HepG2 (cell line): ENCODE measurements around the gene BHLHE23. TPM values are rescaled to one million over a fixed set of nuclear protein-coding genes. Genes with fewer than 3 reads are reported as not detected.
A peak's percentile ranks its signal among the peaks of the same experiment; 100 is the strongest.

Experiments
- CENPX ChIP-seq: sonication (generic); formaldehyde crosslinking; IDR thresholded peaks from 2 replicates; pipeline ENCODE4 v1.9.0; 2021; ENCODE audit warnings: mild to moderate bottlenecking, missing genetic modification reagents, moderate library complexity
- E2F2 ChIP-seq: sonication (generic); formaldehyde crosslinking; IDR thresholded peaks from 2 replicates; pipeline ENCODE4 v1.4.0; 2020; ENCODE audit warnings: missing genetic modification reagents, borderline replicate concordance
- FIP1L1 ChIP-seq: fragments of 200-400 bp; formaldehyde crosslinking; IDR thresholded peaks from 2 replicates; pipeline ENCODE4 v1.6.1; 2018; ENCODE audit warnings: low read depth, mild to moderate bottlenecking, low read length, moderate library complexity, borderline replicate concordance; ENCODE audit not compliant: insufficient read depth
- HDAC1 ChIP-seq: sonication (generic); formaldehyde crosslinking; IDR thresholded peaks from 2 replicates; pipeline ENCODE4 v1.5.1; 2020; ENCODE audit warnings: mild to moderate bottlenecking, missing genetic modification reagents
- HOXD1 ChIP-seq: sonication (generic); formaldehyde crosslinking; IDR thresholded peaks from 2 replicates; pipeline ENCODE4 v1.5.0; 2020; ENCODE audit warnings: missing genetic modification reagents
- IRX3 ChIP-seq: sonication (generic); formaldehyde crosslinking; IDR thresholded peaks from 2 replicates; pipeline ENCODE4 v1.8.1; 2023; ENCODE audit warnings: mild to moderate bottlenecking, low read depth, missing genetic modification reagents, borderline replicate concordance
- JARID2 ChIP-seq: sonication (generic); formaldehyde crosslinking; IDR thresholded peaks from 2 replicates; pipeline ENCODE4 v1.8.1; 2023; ENCODE audit warnings: missing genetic modification reagents, inconsistent platforms; ENCODE audit not compliant: insufficient replicate concordance
- KDM1A ChIP-seq: IDR thresholded peaks from 2 replicates; pipeline ENCODE4 v1.6.1; 2016; ENCODE audit warnings: missing compliant biosample characterization
- MAF1 ChIP-seq: sonication (generic); formaldehyde crosslinking; IDR thresholded peaks from 2 replicates; pipeline ENCODE4 v1.5.0; 2020; ENCODE audit warnings: missing genetic modification reagents, borderline replicate concordance
- PBX2 ChIP-seq: IDR thresholded peaks from 2 replicates; pipeline ENCODE4 v1.6.1; 2016; ENCODE audit warnings: control low read depth
- PPARG ChIP-seq: conservative IDR thresholded peaks from 2 replicates; pipeline ENCODE4 v1.6.1; 2016; ENCODE audit warnings: missing biosample characterization, missing genetic modification reagents
- SUZ12 ChIP-seq: fragments of 150-350 bp; IDR thresholded peaks from 2 replicates; pipeline ENCODE4 v1.6.1; 2014; ENCODE audit warnings: low read depth, low read length
- ZBTB2 ChIP-seq: sonication (generic); formaldehyde crosslinking; IDR thresholded peaks from 2 replicates; pipeline ENCODE4 v1.8.0; 2022; ENCODE audit warnings: low read depth, missing genetic modification reagents
- ZBTB4 ChIP-seq: sonication (generic); formaldehyde crosslinking; IDR thresholded peaks from 2 replicates; pipeline ENCODE4 v1.4.0; 2020; ENCODE audit warnings: missing genetic modification reagents, mild to moderate bottlenecking, borderline replicate concordance
- ZFP1 ChIP-seq: IDR thresholded peaks from 2 replicates; pipeline ENCODE4 v1.6.1; 2016
- ZGPAT ChIP-seq: IDR thresholded peaks from 2 replicates; pipeline ENCODE4 v1.6.1; 2016; ENCODE audit warnings: mild to moderate bottlenecking
- ZNF180 ChIP-seq: sonication (generic); formaldehyde crosslinking; IDR thresholded peaks from 2 replicates; pipeline ENCODE4 v1.4.0; 2020; ENCODE audit warnings: low read depth, missing genetic modification reagents, borderline replicate concordance
- polyA plus RNA-seq, 8 experiments: library from polyadenylated mRNA; depleted of rRNA in 3 of 8; stranded (reverse) in 7 of 8; unstranded in 1 of 8; fragments of >200 nt; fragmentation: Illumina TruSeq in 4 of 8; extraction: Trizol in 4 of 8; gene quantifications; 2 replicates each; pipeline versions ENCODE4 v1.2.1 to v1.2.3, GENCODE V29; 2011 to 2016; ENCODE audit warnings: low read depth in 4 of 8, missing spikeins in 1 of 8, mixed read lengths in 1 of 8; ENCODE audit not compliant: insufficient read depth in 1 of 8
- total RNA-seq, 5 experiments: library from RNA; depleted of rRNA; stranded (reverse); fragments of >200 nt; fragmentation: Illumina TruSeq; extraction: Trizol; gene quantifications; 2 replicates each; pipeline ENCODE4 v1.2.3, GENCODE V29; 2016; ENCODE audit warnings: low read depth in 1 of 5

Gene BHLHE23
- total and polyA plus RNA-seq, 2 of the 13 experiments (the other 11 are each of a cell fraction or from before 2014, with no cell fraction given) = not detected

- TF ChIP-seq IRX3 (CRISPR knock-in tag) (no peak), KDM1A (CRISPR knock-in tag) (peak; percentile 47; the same call in 1 of the 2 replicates), ZBTB2 (CRISPR knock-in tag) (no peak; the same call in 1 of the 2 replicates), JARID2 (no peak), HDAC1 (no peak; the same call in 1 of the 2 replicates), HOXD1 (CRISPR knock-in tag) (no peak), PBX2 (no peak), ZNF180 (CRISPR knock-in tag) (no peak), E2F2 (CRISPR knock-in tag) (no peak), ZGPAT (CRISPR knock-in tag) (peak; percentile 67; the same call in 1 of the 2 replicates), MAF1 (CRISPR knock-in tag) (no peak; the same call in 1 of the 2 replicates), PPARG (CRISPR knock-in tag) (no peak), FIP1L1 (no peak), ZBTB4 (CRISPR knock-in tag) (peak; percentile 25; the same call in 1 of the 2 replicates), CENPX (CRISPR knock-in tag) (no peak), SUZ12 (peak; percentile 32; the same call in 1 of the 2 replicates), ZFP1 (peak; percentile 96; the same call in 1 of the 2 replicates)
Observed at GRCh38 chr20:62971950-62972844, 34.6 kb downstream of the BHLHE23 start (continued).
